Prostate gland (tissue), 2 donors: ENCODE measurements around the gene FCGR1A.
"Not testable (repeated sequence)": the region's sequence is repeated elsewhere in the genome, so short reads cannot be mapped to it uniquely, and the experiment has no call there.

ENCODE experiments used
- CTCF ChIP-seq, 4 experiments: fragments of 200-600 bp in 2 of 4; fragments of 450-650 bp in 2 of 4; sonication (generic) in 2 of 4; IDR thresholded peaks; 1 replicate in 3 of 4; 2 replicates in 1 of 4; pipeline ENCODE4 v1.5.1; 2016 to 2019; ENCODE audit warnings: antibody characterized with exemption in 4 of 4, mild to moderate bottlenecking in 2 of 4, moderate library complexity in 2 of 4
- POLR2A ChIP-seq: fragments of 450-650 bp; IDR thresholded peaks from one replicate; pipeline ENCODE4 v1.6.1; 2016; ENCODE audit warnings: antibody characterized with exemption, mild to moderate bottlenecking
- POLR2AphosphoS5 ChIP-seq: sonication (generic); formaldehyde crosslinking; IDR thresholded peaks from one replicate; pipeline ENCODE4 v1.6.1; 2017; ENCODE audit warnings: antibody characterized with exemption

GRCh38 chr1:149841149-149841548, 58.7 kb downstream of the FCGR1A start:
- TF ChIP-seq POLR2A; CTCF (IDR thresholded peaks at IDR 0.05); POLR2AphosphoS5: not testable (repeated sequence)
